Measurements from ENCODE around the gene MRPS16.

The MRPS16 gene

DNA sequence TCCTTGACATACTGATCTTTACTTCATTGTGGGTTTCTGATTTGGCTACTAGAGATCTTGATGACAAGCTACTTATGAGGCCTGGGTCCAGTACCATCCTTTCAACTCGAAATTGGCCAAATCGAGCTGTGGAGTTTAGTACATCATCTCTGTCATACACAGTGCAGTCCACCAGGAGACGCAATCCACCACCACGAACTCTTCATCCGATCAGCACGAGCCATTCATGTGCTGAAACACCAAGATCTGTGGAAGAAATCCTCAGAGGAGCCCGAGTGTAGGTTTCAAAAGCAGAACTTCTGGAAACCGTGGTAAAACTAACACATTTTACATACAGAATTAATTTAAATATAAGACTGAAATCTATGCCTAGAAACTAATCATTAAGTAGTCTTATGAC lies 19.6 kb downstream of the MRPS16 start:
- no peak overlapping the region for H3K27ac ChIP-seq (ENCODE audit: low read length)

GRCh38 chr10:73229567-73229966 lies 22.9 kb downstream of the MRPS16 start:
- Histone ChIP-seq H3F3A (ENCODE audit: insufficient read depth, low read length) (peaks cover 2% of the 10 kb centered on the region; the same call in 1 of the 2 replicates), H3K4me1 (ENCODE audit: low read length) (no peaks in the 10 kb centered on the region), H3K27me3 (replicated peaks; ENCODE audit: insufficient read depth, low read length) (no peaks in the 10 kb centered on the region), H3K9me3 (replicated peaks; ENCODE audit: insufficient read depth, low read length) (no peaks in the 10 kb centered on the region), H3K27ac (ENCODE audit: low read length) (no peak overlapping the region), H3K4me3 (ENCODE audit: low read length) (no peak overlapping the region), H4K20me1 (ENCODE audit: insufficient read depth, low read length) (no peaks in the 10 kb centered on the region), H3K9ac (ENCODE audit: low read length) (no peak overlapping the region), H2AFZ (ENCODE audit: low read length) (no peak overlapping the region), H3K36me3 (replicated peaks; ENCODE audit: insufficient read depth, low read length) (no peaks in the 10 kb centered on the region), H3K79me2 (ENCODE audit: low read length) (no peaks in the 10 kb centered on the region), H3K9me2 (replicated peaks; ENCODE audit: insufficient read depth, low read length) (no peaks in the 10 kb centered on the region), H3K4me2 (ENCODE audit: low read depth, low read length) (no peak overlapping the region)
- TF ChIP-seq EZH2phosphoT487 (IDR thresholded peaks at IDR 0.05; ENCODE audit: low read length): no peak
- no peak for TF ChIP-seq EZH2 (optimal IDR thresholded peaks at IDR 0.05; ENCODE audit: low read depth, low read length)
- no peak for TF ChIP-seq CTCF (IDR thresholded peaks at IDR 0.05; ENCODE audit: low read length)
- DNase-seq: no peak

More for the DNA sequence above, 19.6 kb downstream of the MRPS16 start:
- TF ChIP-seq EZH2 (optimal IDR thresholded peaks at IDR 0.05; ENCODE audit: low read depth, low read length): no peak
- TF ChIP-seq CTCF (IDR thresholded peaks at IDR 0.05; ENCODE audit: low read length): no peak
- TF ChIP-seq EZH2phosphoT487 (IDR thresholded peaks at IDR 0.05; ENCODE audit: low read length): no peak
- Histone ChIP-seq H3K4me2 (ENCODE audit: low read depth, low read length) (no peak overlapping the region), H3K9me3 (replicated peaks; ENCODE audit: insufficient read depth, low read length) (no peaks in the 10 kb centered on the region), H3K27me3 (replicated peaks; ENCODE audit: insufficient read depth, low read length) (no peaks in the 10 kb centered on the region), H3K79me2 (ENCODE audit: low read length) (no peaks in the 10 kb centered on the region), H3K36me3 (replicated peaks; ENCODE audit: insufficient read depth, low read length) (no peaks in the 10 kb centered on the region), H3K4me3 (ENCODE audit: low read length) (no peak overlapping the region), H3F3A (ENCODE audit: insufficient read depth, low read length) (peaks cover 7% of the 10 kb centered on the region), H4K20me1 (ENCODE audit: insufficient read depth, low read length) (no peaks in the 10 kb centered on the region), H3K9ac (ENCODE audit: low read length) (no peak overlapping the region), H3K9me2 (replicated peaks; ENCODE audit: insufficient read depth, low read length) (no peaks in the 10 kb centered on the region), H2AFZ (ENCODE audit: low read length) (no peak overlapping the region), H3K4me1 (ENCODE audit: low read length) (no peaks in the 10 kb centered on the region)
- DNase-seq: no peak

DNA sequence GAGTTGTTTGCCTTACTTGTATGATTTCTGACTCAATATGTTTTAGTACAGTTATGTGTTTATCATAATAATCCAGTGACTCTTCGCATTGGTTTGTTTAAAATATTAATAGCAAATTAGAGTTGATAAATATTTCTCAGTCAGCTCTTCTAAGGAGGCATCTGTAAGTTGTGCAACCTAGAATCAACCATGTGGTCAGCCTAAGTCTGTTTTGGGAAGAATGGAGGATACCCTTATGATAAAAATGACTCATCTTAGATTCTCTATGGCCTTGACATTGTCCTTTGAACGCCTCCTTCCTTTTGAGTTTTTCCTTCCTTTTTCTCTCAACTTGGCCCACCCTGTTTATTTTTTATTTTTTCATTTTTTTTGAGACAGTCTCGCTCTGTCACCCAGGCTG lies 24.2 kb downstream of the MRPS16 start:
- TF ChIP-seq EZH2 (optimal IDR thresholded peaks at IDR 0.05; ENCODE audit: low read depth, low read length) (no peak), EZH2phosphoT487 (IDR thresholded peaks at IDR 0.05; ENCODE audit: low read length) (no peak), CTCF (IDR thresholded peaks at IDR 0.05; ENCODE audit: low read length) (no peak)
- Histone ChIP-seq H3K79me2 (ENCODE audit: low read length) (no peaks in the 10 kb centered on the region), H3K27ac (ENCODE audit: low read length) (no peak overlapping the region), H4K20me1 (ENCODE audit: insufficient read depth, low read length) (no peaks in the 10 kb centered on the region), H3K9ac (ENCODE audit: low read length) (no peak overlapping the region), H3K4me3 (ENCODE audit: low read length) (no peak overlapping the region), H3K27me3 (replicated peaks; ENCODE audit: insufficient read depth, low read length) (no peaks in the 10 kb centered on the region), H3K4me2 (ENCODE audit: low read depth, low read length) (no peak overlapping the region), H3K9me3 (replicated peaks; ENCODE audit: insufficient read depth, low read length) (no peaks in the 10 kb centered on the region), H3K9me2 (replicated peaks; ENCODE audit: insufficient read depth, low read length) (no peaks in the 10 kb centered on the region), H3K4me1 (ENCODE audit: low read length) (no peaks in the 10 kb centered on the region), H3K36me3 (replicated peaks; ENCODE audit: insufficient read depth, low read length) (no peaks in the 10 kb centered on the region), H2AFZ (ENCODE audit: low read length) (no peak overlapping the region), H3F3A (ENCODE audit: insufficient read depth, low read length) (peaks cover 2% of the 10 kb centered on the region; the same call in 1 of the 2 replicates)
- DNase-seq: no peak

All from MM.1S (cell line).